Panc1 (cell line): ENCODE results near the gene LOXL1. TPM values are rescaled to one million over a fixed set of nuclear protein-coding genes. Genes with fewer than 3 reads are reported as not detected.

Experiments used
- ATAC-seq: fragments of 200-7000 bp; cut with Tn5 transposase; 2 replicates; pipeline ENCODE4 v1.9.1; 2020; ENCODE audit warnings: mild to moderate bottlenecking, moderate library complexity
- BruUV-seq: library from RNA; stranded (reverse); fragments of 400-500 nt; replicated peaks from 2 replicates; lab custom pipeline; 2021; lab: Mats Ljungman, UMichigan
- CTCF ChIA-PET: fragments of 300-600 bp; sonication (Branson Sonifier 250); formaldehyde crosslinking; loops from one replicate; lab custom pipeline; 2022; ENCODE audit warnings: antibody characterized with exemption; lab: Charles Lee
- POLR2A ChIA-PET: fragments of 300-600 bp; sonication (Branson Sonifier 250); formaldehyde crosslinking; loops from one replicate; lab custom pipeline; 2022; ENCODE audit warnings: antibody characterized with exemption; lab: Charles Lee
- DNase-seq: peaks from one replicate; pipeline ENCODE4 v3.0.0-alpha.2; 2010; ENCODE audit warnings: low read depth, low spot score
- H3K27ac ChIP-seq: 2 replicates; pipeline ENCODE4 v1.5.1; 2011; ENCODE audit warnings: mild to moderate bottlenecking, low read length, inconsistent platforms
- H3K27me3 ChIP-seq: fragments of 200-500 bp; sonication (Bioruptor generic); 2 replicates; pipeline ENCODE4 v1.6.0; 2014; ENCODE audit warnings: low read length, inconsistent platforms; ENCODE audit not compliant: control insufficient read depth, insufficient read depth
- H3K36me3 ChIP-seq: fragments of 200-500 bp; sonication (Bioruptor generic); 2 replicates; pipeline ENCODE4 v1.5.1; 2014; ENCODE audit warnings: inconsistent platforms, mild to moderate bottlenecking, low read length, moderate library complexity; ENCODE audit not compliant: control insufficient read depth, insufficient read depth
- H3K4me1 ChIP-seq: 2 replicates; pipeline ENCODE4 v1.5.1; 2011; ENCODE audit warnings: inconsistent platforms, mild to moderate bottlenecking, low read length, moderate library complexity; ENCODE audit not compliant: control insufficient read depth, insufficient read depth
- H3K4me3 ChIP-seq, 2 experiments: 2 replicates each; pipeline ENCODE4 v1.5.1; 2011 to 2012; ENCODE audit warnings: low read depth in 2 of 2, low read length in 2 of 2, mild to moderate bottlenecking in 2 of 2, inconsistent platforms in 1 of 2, moderate library complexity in 1 of 2
- H3K9me3 ChIP-seq: fragments of 200-500 bp; sonication (Bioruptor generic); 2 replicates; pipeline ENCODE4 v1.5.1; 2014; ENCODE audit warnings: low read depth, mild to moderate bottlenecking, inconsistent platforms, low read length, moderate library complexity; ENCODE audit not compliant: control insufficient read depth, insufficient read depth
- POLR2AphosphoS5 ChIP-seq: IDR thresholded peaks from 2 replicates; pipeline ENCODE4 v1.6.1; 2012; ENCODE audit warnings: mild to moderate bottlenecking, low read depth, low read length, moderate library complexity
- SIN3A ChIP-seq: IDR thresholded peaks from 2 replicates; pipeline ENCODE4 v1.6.1; 2012; ENCODE audit warnings: low read depth, mild to moderate bottlenecking, low read length, moderate library complexity, borderline replicate concordance; ENCODE audit not compliant: insufficient read depth
- TCF7L2 ChIP-seq: IDR thresholded peaks from 2 replicates; pipeline ENCODE4 v1.6.1; 2011; ENCODE audit warnings: mild to moderate bottlenecking, low read depth, low read length, inconsistent platforms
- in situ Hi-C: cut with HindIII; loops from 2 replicates; pipeline ENCODE4 v1.10.0; 2016; ENCODE audit warnings: low sequenced_read_pairs, low pct_unique_long_range_greater_than_20kb
- intact Hi-C: fragments of 100-400 bp; cut with micrococcal nuclease; formaldehyde crosslinking; loops from one replicate; pipeline ENCODE4 v1.10.0; 2022; ENCODE audit not compliant: unreplicated experiment
- total RNA-seq: library from RNA; stranded (reverse); gene quantifications from one replicate; pipeline ENCODE4 v1.2.1, GENCODE V29; 2021; ENCODE audit not compliant: unreplicated experiment
- TF ChIP-seq, protein P1 (sequence below), 2 experiments: IDR thresholded peaks; 2 replicates each; pipeline ENCODE4 v1.6.1; 2011 to 2012; ENCODE audit warnings: low read depth in 2 of 2, control low read depth in 1 of 2, low read length in 1 of 2, mild to moderate bottlenecking in 1 of 2, moderate library complexity in 1 of 2; ENCODE audit not compliant: insufficient read depth in 1 of 2
- TF ChIP-seq, protein P2 (sequence below): fragments of 450-650 bp; IDR thresholded peaks from 2 replicates; pipeline ENCODE4 v1.5.1; 2017; ENCODE audit warnings: mild to moderate bottlenecking

Gene LOXL1
- total RNA-seq, 1 experiment from 2014 or later = 18.6 TPM

DNA sequence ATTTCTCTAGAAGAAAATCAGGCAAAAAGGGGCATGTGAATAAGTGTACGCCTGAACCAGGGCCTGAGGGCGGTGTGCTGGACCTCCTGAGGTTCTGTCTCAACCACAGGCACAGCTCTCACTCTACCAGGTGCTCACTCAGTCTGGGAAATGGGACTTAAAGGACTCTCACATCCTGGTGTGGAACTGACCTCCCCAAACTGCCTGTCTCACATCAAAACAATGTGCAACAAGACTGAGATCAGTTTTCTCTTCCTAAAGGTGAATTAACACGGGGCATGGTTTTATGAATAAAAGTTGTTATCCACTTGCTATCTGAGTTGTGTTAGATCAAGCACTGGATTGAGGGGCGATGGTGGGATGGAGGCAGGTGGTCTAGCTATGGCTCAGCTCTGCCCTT is 61.0 kb downstream of the LOXL1 start:
- TF ChIP-seq, protein P1, sequence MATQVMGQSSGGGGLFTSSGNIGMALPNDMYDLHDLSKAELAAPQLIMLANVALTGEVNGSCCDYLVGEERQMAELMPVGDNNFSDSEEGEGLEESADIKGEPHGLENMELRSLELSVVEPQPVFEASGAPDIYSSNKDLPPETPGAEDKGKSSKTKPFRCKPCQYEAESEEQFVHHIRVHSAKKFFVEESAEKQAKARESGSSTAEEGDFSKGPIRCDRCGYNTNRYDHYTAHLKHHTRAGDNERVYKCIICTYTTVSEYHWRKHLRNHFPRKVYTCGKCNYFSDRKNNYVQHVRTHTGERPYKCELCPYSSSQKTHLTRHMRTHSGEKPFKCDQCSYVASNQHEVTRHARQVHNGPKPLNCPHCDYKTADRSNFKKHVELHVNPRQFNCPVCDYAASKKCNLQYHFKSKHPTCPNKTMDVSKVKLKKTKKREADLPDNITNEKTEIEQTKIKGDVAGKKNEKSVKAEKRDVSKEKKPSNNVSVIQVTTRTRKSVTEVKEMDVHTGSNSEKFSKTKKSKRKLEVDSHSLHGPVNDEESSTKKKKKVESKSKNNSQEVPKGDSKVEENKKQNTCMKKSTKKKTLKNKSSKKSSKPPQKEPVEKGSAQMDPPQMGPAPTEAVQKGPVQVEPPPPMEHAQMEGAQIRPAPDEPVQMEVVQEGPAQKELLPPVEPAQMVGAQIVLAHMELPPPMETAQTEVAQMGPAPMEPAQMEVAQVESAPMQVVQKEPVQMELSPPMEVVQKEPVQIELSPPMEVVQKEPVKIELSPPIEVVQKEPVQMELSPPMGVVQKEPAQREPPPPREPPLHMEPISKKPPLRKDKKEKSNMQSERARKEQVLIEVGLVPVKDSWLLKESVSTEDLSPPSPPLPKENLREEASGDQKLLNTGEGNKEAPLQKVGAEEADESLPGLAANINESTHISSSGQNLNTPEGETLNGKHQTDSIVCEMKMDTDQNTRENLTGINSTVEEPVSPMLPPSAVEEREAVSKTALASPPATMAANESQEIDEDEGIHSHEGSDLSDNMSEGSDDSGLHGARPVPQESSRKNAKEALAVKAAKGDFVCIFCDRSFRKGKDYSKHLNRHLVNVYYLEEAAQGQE (IDR thresholded peaks at IDR 0.05; ENCODE audit: insufficient read depth in 1 of 2, low read depth in 2 of 2, low read length in 1 of 2) = no peak
- no peak for TF ChIP-seq POLR2AphosphoS5
- TF ChIP-seq TCF7L2 = no peak
- TF ChIP-seq SIN3A = no peak
- TF ChIP-seq, protein P2, sequence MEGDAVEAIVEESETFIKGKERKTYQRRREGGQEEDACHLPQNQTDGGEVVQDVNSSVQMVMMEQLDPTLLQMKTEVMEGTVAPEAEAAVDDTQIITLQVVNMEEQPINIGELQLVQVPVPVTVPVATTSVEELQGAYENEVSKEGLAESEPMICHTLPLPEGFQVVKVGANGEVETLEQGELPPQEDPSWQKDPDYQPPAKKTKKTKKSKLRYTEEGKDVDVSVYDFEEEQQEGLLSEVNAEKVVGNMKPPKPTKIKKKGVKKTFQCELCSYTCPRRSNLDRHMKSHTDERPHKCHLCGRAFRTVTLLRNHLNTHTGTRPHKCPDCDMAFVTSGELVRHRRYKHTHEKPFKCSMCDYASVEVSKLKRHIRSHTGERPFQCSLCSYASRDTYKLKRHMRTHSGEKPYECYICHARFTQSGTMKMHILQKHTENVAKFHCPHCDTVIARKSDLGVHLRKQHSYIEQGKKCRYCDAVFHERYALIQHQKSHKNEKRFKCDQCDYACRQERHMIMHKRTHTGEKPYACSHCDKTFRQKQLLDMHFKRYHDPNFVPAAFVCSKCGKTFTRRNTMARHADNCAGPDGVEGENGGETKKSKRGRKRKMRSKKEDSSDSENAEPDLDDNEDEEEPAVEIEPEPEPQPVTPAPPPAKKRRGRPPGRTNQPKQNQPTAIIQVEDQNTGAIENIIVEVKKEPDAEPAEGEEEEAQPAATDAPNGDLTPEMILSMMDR = no peak
- intact Hi-C loops (no loop called here), in situ Hi-C loops (no loop called here)
- Histone ChIP-seq H3K4me1 (peaks cover 18% of the 10 kb centered on the region), H3K27ac (no peak overlapping the region), H3K27me3 (no peaks in the 10 kb centered on the region), H3K4me3 (no peak overlapping the region), H3K36me3 (no peaks in the 10 kb centered on the region), H3K9me3 (no peaks in the 10 kb centered on the region)
- no peak for ATAC-seq
- no peak for DNase-seq
- CTCF ChIA-PET = no interaction called here
- BruUV-seq = no TSS peak
- POLR2A ChIA-PET = no interaction called here

DNA sequence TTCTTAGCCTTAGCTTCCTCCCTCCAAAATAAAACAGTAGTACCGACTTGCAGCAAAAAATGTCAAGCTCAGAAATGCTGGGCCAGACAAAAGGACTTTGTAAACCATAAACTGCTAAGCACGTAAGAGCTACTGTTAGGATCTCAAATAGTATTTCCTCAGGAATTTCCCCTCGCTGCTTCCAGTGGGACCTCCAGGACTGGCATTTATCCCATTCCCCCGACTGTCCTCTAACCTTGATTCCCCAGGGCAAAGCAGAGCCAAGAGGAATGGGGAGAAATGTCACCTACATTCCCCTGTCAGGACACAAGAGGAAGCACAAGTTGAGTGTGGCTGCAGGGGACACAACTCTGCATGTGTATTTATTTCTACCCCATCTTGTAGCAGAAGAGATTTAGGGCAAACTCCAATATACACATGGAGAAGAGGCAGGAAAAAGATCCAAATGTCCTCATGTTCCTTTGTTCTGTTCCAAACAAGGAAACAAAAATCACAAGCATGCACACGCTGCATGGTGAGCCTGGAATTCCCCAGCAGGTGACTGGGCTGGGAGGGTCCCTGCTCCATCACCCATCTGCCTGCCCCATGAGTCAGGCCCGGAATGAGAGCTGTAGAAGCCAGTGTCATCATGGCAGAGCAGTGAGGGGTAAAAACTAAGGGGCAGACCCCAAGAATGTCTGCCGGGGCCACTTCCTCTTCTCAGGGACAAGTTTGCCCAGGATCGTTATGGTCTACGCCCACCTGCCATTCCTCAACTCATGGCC is 61.6 kb downstream of the LOXL1 start:
- ChIA-PET POLR2A (no interaction called here), CTCF (no interaction called here)
- no peaks in the 10 kb centered on the region for H3K36me3 ChIP-seq
- TF ChIP-seq, protein P1 (IDR thresholded peaks at IDR 0.05; ENCODE audit: insufficient read depth in 1 of 2, low read depth in 2 of 2, low read length in 1 of 2) = no peak
- TF ChIP-seq, protein P2 = no peak
- TF ChIP-seq TCF7L2 (no peak), POLR2AphosphoS5 (no peak), SIN3A (no peak)
- ATAC-seq (no peak), DNase-seq (no peak)
- H3K4me3 ChIP-seq = no peak overlapping the region
- BruUV-seq = no TSS peak
- no peaks in the 10 kb centered on the region for H3K9me3 ChIP-seq
- intact Hi-C loops = no loop called here
- no peaks in the 10 kb centered on the region for H3K27me3 ChIP-seq
- no peak overlapping the region for H3K27ac ChIP-seq
- in situ Hi-C loops = no loop called here
- peaks cover 15% of the 10 kb centered on the region for H3K4me1 ChIP-seq
